ENCODE results near the gene PDCD4. TPM values are rescaled to one million over a fixed set of nuclear protein-coding genes. Genes with fewer than 3 reads are reported as not detected.

The PDCD4 gene
- total and polyA plus RNA-seq, 9 of the 15 experiments (the other 6 are each of a cell fraction or from before 2014, with no cell fraction given), result 12.9 to 44.1 (median 33.7) TPM

GRCh38 chr10:110858297-110858934, 13.3 kb upstream of the PDCD4 start (continued):
- TF ChIP-seq FOXP4 (CRISPR knock-in tag; IDR thresholded peaks at IDR 0.05; ENCODE audit: borderline replicate concordance) (no peak), TEAD1 (CRISPR knock-in tag; IDR thresholded peaks at IDR 0.05) (peak in 1 of 2 experiments; percentile 67; a peak in 1 of 4 replicates), E4F1 (CRISPR knock-in tag; IDR thresholded peaks at IDR 0.05; ENCODE audit: borderline replicate concordance) (no peak), ZBTB49 (CRISPR knock-in tag; IDR thresholded peaks at IDR 0.05; ENCODE audit: borderline replicate concordance) (no peak), TRIM24 (IDR thresholded peaks at IDR 0.05) (peak; percentile 83 to 87; a peak in 3 of 4 replicates), RBM22 (IDR thresholded peaks at IDR 0.05; ENCODE audit: low read depth, low read length, poor library complexity, severe bottlenecking) (no peak), DPF2 (IDR thresholded peaks at IDR 0.05) (peak; percentile 90), ZFP91 (CRISPR knock-in tag; IDR thresholded peaks at IDR 0.05) (no peak), HINFP (tag; conservative IDR thresholded peaks at IDR 0.05; ENCODE audit: low read depth) (no peak), ZFPM2 (CRISPR knock-in tag; IDR thresholded peaks at IDR 0.05) (no peak), MTA3 (IDR thresholded peaks at IDR 0.05; ENCODE audit: borderline replicate concordance) (peak; percentile 33; the same call in 1 of the 2 replicates), NR4A1 (CRISPR knock-in tag; IDR thresholded peaks at IDR 0.05) (no peak), NR4A1 (tag; IDR thresholded peaks at IDR 0.05) (no peak), ZNF785 (CRISPR knock-in tag; IDR thresholded peaks at IDR 0.05) (no peak), ZNF274 (IDR thresholded peaks at IDR 0.05; ENCODE audit: borderline replicate concordance, low read depth, low read length) (no peak), MIER1 (IDR thresholded peaks at IDR 0.05; ENCODE audit: low read depth) (no peak)
